DOHH2 (cell line): Measurements from ENCODE around the gene CARS2.
"Not testable (repeated sequence)": the region's sequence is repeated elsewhere in the genome, so short reads cannot be mapped to it uniquely, and the experiment has no call there.

Experiments
- H3F3A ChIP-seq: fragments of 200-600 bp; sonication (generic), shearing (Covaris generic); 2 replicates; pipeline ENCODE4 v1.6.0; 2016; ENCODE audit warnings: antibody characterized with exemption, mild to moderate bottlenecking; ENCODE audit not compliant: control insufficient read depth, insufficient read depth
- H3K27ac ChIP-seq: fragments of 200-600 bp; sonication (generic); 2 replicates; pipeline ENCODE4 v1.5.1; 2014; ENCODE audit warnings: low read depth, mild to moderate bottlenecking, low read length, moderate library complexity
- H3K27me3 ChIP-seq: fragments of 200-600 bp; sonication (generic); 2 replicates; pipeline ENCODE4 v1.6.1; 2014; ENCODE audit warnings: mild to moderate bottlenecking, low read length, mixed read lengths; ENCODE audit not compliant: control insufficient read depth
- H3K36me3 ChIP-seq: fragments of 200-600 bp; sonication (generic); 2 replicates; pipeline ENCODE4 v1.6.1; 2014; ENCODE audit warnings: mild to moderate bottlenecking, low read length, moderate library complexity, mixed read lengths; ENCODE audit not compliant: control insufficient read depth
- H3K4me1 ChIP-seq: fragments of 200-600 bp; sonication (generic); 2 replicates; pipeline ENCODE4 v1.6.1; 2014; ENCODE audit warnings: mild to moderate bottlenecking, low read length, mixed read lengths; ENCODE audit not compliant: control insufficient read depth
- H3K4me2 ChIP-seq: fragments of 200-600 bp; sonication (generic); 2 replicates; pipeline ENCODE4 v1.6.0; 2014; ENCODE audit warnings: mild to moderate bottlenecking, low read length, moderate library complexity
- H3K4me3 ChIP-seq: fragments of 200-600 bp; sonication (generic); 2 replicates; pipeline ENCODE4 v1.5.1; 2014; ENCODE audit warnings: mild to moderate bottlenecking, low read length, mixed read lengths
- H3K79me2 ChIP-seq: fragments of 200-600 bp; sonication (generic); 2 replicates; pipeline ENCODE4 v1.6.1; 2014; ENCODE audit warnings: mild to moderate bottlenecking, low read length, mixed read lengths; ENCODE audit not compliant: control insufficient read depth
- H3K9me2 ChIP-seq: fragments of 200-600 bp; sonication (generic); replicated peaks from 2 replicates; pipeline ENCODE4 v1.6.1; 2014; ENCODE audit warnings: mild to moderate bottlenecking, low read length, mixed read lengths; ENCODE audit not compliant: control insufficient read depth
- H3K9me3 ChIP-seq: fragments of 200-600 bp; sonication (generic); 2 replicates; pipeline ENCODE4 v1.6.1; 2014; ENCODE audit warnings: antibody characterized with exemption, low read length, mixed read lengths; ENCODE audit not compliant: control insufficient read depth, insufficient read depth
- H4K20me1 ChIP-seq: fragments of 200-600 bp; sonication (generic); 2 replicates; pipeline ENCODE4 v1.6.0; 2014; ENCODE audit warnings: low read depth, mild to moderate bottlenecking, antibody characterized with exemption, low read length, moderate library complexity; ENCODE audit not compliant: control insufficient read depth, insufficient read depth
- CTCF ChIP-seq: fragments of 200-600 bp; sonication (generic); IDR thresholded peaks from one replicate; pipeline ENCODE4 v1.5.1; 2014; ENCODE audit warnings: antibody characterized with exemption, mild to moderate bottlenecking, low read depth, low read length; ENCODE audit not compliant: poor library complexity, severe bottlenecking
- EZH2phosphoT487 ChIP-seq: fragments of 200-600 bp; sonication (generic); IDR thresholded peaks from 2 replicates; pipeline ENCODE4 v1.6.1; 2017; ENCODE audit warnings: borderline replicate concordance, mild to moderate bottlenecking, antibody characterized with exemption, low read length, moderate library complexity, mixed read lengths

Gene CARS2

GRCh38 chr13:110610955-110611595 lies 94.8 kb downstream of the CARS2 start:
- Histone ChIP-seq H4K20me1 (no peaks in the 10 kb centered on the region), H3K4me1 (0 out of 2 replicates have a peak, but pooled peaks cover 4% of the 10 kb centered on the region), H3K79me2 (peaks cover 6% of the 10 kb centered on the region), H3K36me3 (no peaks in the 10 kb centered on the region), H3K4me2 (no peak overlapping the region), H3K9me2 (no peaks in the 10 kb centered on the region), H3F3A (no peaks in the 10 kb centered on the region), H3K9me3 (no peaks in the 10 kb centered on the region; the same call in 1 of the 2 replicates), H3K27me3 (peaks cover 3% of the 10 kb centered on the region), H3K27ac (no peak overlapping the region), H3K4me3 (no peak overlapping the region)
- TF ChIP-seq CTCF (no peak), EZH2phosphoT487 (no peak)

GRCh38 chr13:110607675-110608224 lies 98.2 kb downstream of the CARS2 start:
- no peaks in the 10 kb centered on the region for H3K9me3 ChIP-seq
- no peak overlapping the region for H3K4me3 ChIP-seq
- H3F3A ChIP-seq, result no peaks in the 10 kb centered on the region
- H4K20me1 ChIP-seq, result no peaks in the 10 kb centered on the region
- no peaks in the 10 kb centered on the region for H3K4me1 ChIP-seq
- H3K27ac ChIP-seq, result no peak overlapping the region
- no peak overlapping the region for H3K4me2 ChIP-seq
- H3K79me2 ChIP-seq, result no peaks in the 10 kb centered on the region
- TF ChIP-seq CTCF, result no peak
- TF ChIP-seq EZH2phosphoT487, result no peak
- no peaks in the 10 kb centered on the region for H3K36me3 ChIP-seq
- H3K27me3 ChIP-seq, result no peaks in the 10 kb centered on the region; the same call in 1 of the 2 replicates
- no peaks in the 10 kb centered on the region for H3K9me2 ChIP-seq

- not testable (repeated sequence) for H3K9me2 ChIP-seq, H3K4me2 ChIP-seq, H3K27ac ChIP-seq, H4K20me1 ChIP-seq, H3K9me3 ChIP-seq, H3F3A ChIP-seq, H3K36me3 ChIP-seq, H3K4me3 ChIP-seq, H3K79me2 ChIP-seq, H3K27me3 ChIP-seq, H3K4me1 ChIP-seq
Observed at GRCh38 chr13:110606281-110606680, 99.6 kb downstream of the CARS2 start.

- no peaks in the 10 kb centered on the region for H3K79me2 ChIP-seq
- H4K20me1 ChIP-seq, result no peaks in the 10 kb centered on the region
- H3K4me2 ChIP-seq, result no peak overlapping the region
- no peak overlapping the region for H3K4me3 ChIP-seq
- TF ChIP-seq CTCF (no peak), EZH2phosphoT487 (no peak)
- no peaks in the 10 kb centered on the region for H3K4me1 ChIP-seq
- H3K9me3 ChIP-seq, result no peaks in the 10 kb centered on the region
- H3K9me2 ChIP-seq, result no peaks in the 10 kb centered on the region
- H3F3A ChIP-seq, result no peaks in the 10 kb centered on the region
- no peaks in the 10 kb centered on the region for H3K36me3 ChIP-seq
- H3K27me3 ChIP-seq, result peaks cover 3% of the 10 kb centered on the region; the same call in 1 of the 2 replicates
- H3K27ac ChIP-seq, result no peak overlapping the region
Observed at GRCh38 chr13:110605132-110605531, 100.8 kb downstream of the CARS2 start.
